ENCODE results near the gene CYP24A1. TPM values are rescaled to one million over a fixed set of nuclear protein-coding genes. Genes with fewer than 3 reads are reported as not detected.

The CYP24A1 gene
- total RNA-seq, 1 experiment from 2014 or later: 1.2 TPM

GRCh38 chr20:54148947-54149764 lies 24.6 kb downstream of the CYP24A1 start:
- 0 out of 2 replicates have a peak overlapping the region, but pooled peaks have one; percentile 29 for H2AFZ ChIP-seq (ENCODE audit: low read length)
- no peaks in the 10 kb centered on the region for H3K79me2 ChIP-seq (ENCODE audit: low read length)
- H3K9me3 ChIP-seq (ENCODE audit: low read length): no peaks in the 10 kb centered on the region
- H4K20me1 ChIP-seq (ENCODE audit: low read length): no peaks in the 10 kb centered on the region
- no peaks in the 10 kb centered on the region for H3K27me3 ChIP-seq (ENCODE audit: low read length)
- POLR2A ChIA-PET (ENCODE audit: unreplicated experiment): no interaction called here
- no peak overlapping the region for H3K4me3 ChIP-seq (ENCODE audit: low read length)
- peak overlapping the region; percentile 20 for H3K4me2 ChIP-seq (ENCODE audit: low read length)
- H3K9me2 ChIP-seq (replicated peaks; ENCODE audit: low read length): no peaks in the 10 kb centered on the region
- ATAC-seq: peak; percentile 96
- peak overlapping the region; percentile 7; the same call in 1 of the 2 replicates for H3K27ac ChIP-seq (ENCODE audit: low read length)
- no peaks in the 10 kb centered on the region for H3K36me3 ChIP-seq (ENCODE audit: low read depth, low read length)
- intact Hi-C loops (cut with micrococcal nuclease): loop anchor here (2.0 kb wide), 1 partner anchor 46 kb away; no protein-coding TSS in a partner anchor
- no peaks in the 10 kb centered on the region for H3F3A ChIP-seq (ENCODE audit: low read length, unreplicated experiment)
- no peak overlapping the region for H3K9ac ChIP-seq (ENCODE audit: low read length)
- CTCF ChIA-PET: interaction anchor here (0.9 kb wide), 1 partner anchor 48 kb away, joined by 4 read pairs; no protein-coding TSS in a partner anchor
- peaks cover 24% of the 10 kb centered on the region for H3K4me1 ChIP-seq (ENCODE audit: insufficient read depth, low read length)
- TF ChIP-seq EZH2phosphoT487 (IDR thresholded peaks at IDR 0.05; ENCODE audit: borderline replicate concordance, low read length): no peak
- TF ChIP-seq EZH2 (IDR thresholded peaks at IDR 0.05; ENCODE audit: low read length, unreplicated experiment): no peak
- TF ChIP-seq, protein P1, sequence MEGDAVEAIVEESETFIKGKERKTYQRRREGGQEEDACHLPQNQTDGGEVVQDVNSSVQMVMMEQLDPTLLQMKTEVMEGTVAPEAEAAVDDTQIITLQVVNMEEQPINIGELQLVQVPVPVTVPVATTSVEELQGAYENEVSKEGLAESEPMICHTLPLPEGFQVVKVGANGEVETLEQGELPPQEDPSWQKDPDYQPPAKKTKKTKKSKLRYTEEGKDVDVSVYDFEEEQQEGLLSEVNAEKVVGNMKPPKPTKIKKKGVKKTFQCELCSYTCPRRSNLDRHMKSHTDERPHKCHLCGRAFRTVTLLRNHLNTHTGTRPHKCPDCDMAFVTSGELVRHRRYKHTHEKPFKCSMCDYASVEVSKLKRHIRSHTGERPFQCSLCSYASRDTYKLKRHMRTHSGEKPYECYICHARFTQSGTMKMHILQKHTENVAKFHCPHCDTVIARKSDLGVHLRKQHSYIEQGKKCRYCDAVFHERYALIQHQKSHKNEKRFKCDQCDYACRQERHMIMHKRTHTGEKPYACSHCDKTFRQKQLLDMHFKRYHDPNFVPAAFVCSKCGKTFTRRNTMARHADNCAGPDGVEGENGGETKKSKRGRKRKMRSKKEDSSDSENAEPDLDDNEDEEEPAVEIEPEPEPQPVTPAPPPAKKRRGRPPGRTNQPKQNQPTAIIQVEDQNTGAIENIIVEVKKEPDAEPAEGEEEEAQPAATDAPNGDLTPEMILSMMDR (conservative IDR thresholded peaks at IDR 0.05; ENCODE audit: low read depth, low read length): no peak
- no TSS peak for BruUV-seq (replicated peaks)
- peak; percentile 100 for DNase-seq

DNA sequence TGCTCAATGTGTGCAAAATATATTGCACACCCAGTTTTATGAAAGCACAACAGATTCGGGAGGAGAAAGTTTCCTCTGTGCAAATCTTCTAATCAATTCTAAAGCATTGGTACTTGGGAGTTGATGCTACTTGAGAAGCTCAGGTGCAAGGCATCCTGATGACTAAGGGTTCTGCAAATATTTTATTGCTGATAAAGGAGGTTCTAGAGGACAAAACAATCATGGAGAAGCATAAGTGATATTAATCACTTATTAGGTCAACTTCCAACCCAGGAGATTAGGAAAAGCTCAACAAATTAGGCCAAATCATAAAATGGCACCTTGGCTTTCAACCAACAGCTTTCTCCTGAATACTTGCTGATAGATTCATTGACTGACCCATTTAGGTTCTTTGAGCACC lies 27.1 kb downstream of the CYP24A1 start:
- H3K9me3 ChIP-seq (ENCODE audit: low read length): no peaks in the 10 kb centered on the region
- DNase-seq (peak; percentile 66), ATAC-seq (no peak)
- intact Hi-C loops (cut with micrococcal nuclease): no loop called here
- no peak overlapping the region for H3K4me3 ChIP-seq (ENCODE audit: low read length)
- no peaks in the 10 kb centered on the region for H3K79me2 ChIP-seq (ENCODE audit: low read length)
- no peak overlapping the region for H3K4me2 ChIP-seq (ENCODE audit: low read length)
- no peaks in the 10 kb centered on the region for H3K27me3 ChIP-seq (ENCODE audit: low read length)
- no peak overlapping the region for H2AFZ ChIP-seq (ENCODE audit: low read length)
- no peaks in the 10 kb centered on the region for H4K20me1 ChIP-seq (ENCODE audit: low read length)
- TF ChIP-seq EZH2phosphoT487 (IDR thresholded peaks at IDR 0.05; ENCODE audit: borderline replicate concordance, low read length): no peak
- TF ChIP-seq, protein P1 (conservative IDR thresholded peaks at IDR 0.05; ENCODE audit: low read depth, low read length): no peak
- TF ChIP-seq EZH2 (IDR thresholded peaks at IDR 0.05; ENCODE audit: low read length, unreplicated experiment): no peak
- no TSS peak for BruUV-seq (replicated peaks)
- ChIA-PET POLR2A (ENCODE audit: unreplicated experiment) (interaction anchor here (0.6 kb wide), 1 partner anchor 53 kb away, joined by 3 read pairs; no protein-coding TSS in a partner anchor), CTCF (no interaction called here)
- H3K4me1 ChIP-seq (ENCODE audit: insufficient read depth, low read length): peaks cover 27% of the 10 kb centered on the region
- no peaks in the 10 kb centered on the region for H3K9me2 ChIP-seq (replicated peaks; ENCODE audit: low read length)
- H3K27ac ChIP-seq (ENCODE audit: low read length): no peak overlapping the region
- no peak overlapping the region for H3K9ac ChIP-seq (ENCODE audit: low read length)
- peaks cover 1% of the 10 kb centered on the region for H3F3A ChIP-seq (ENCODE audit: low read length, unreplicated experiment)
- H3K36me3 ChIP-seq (ENCODE audit: low read depth, low read length): no peaks in the 10 kb centered on the region

Data from PC-3 (cell line).